HG02588 (cell line): ENCODE results near the gene BOD1.

ENCODE experiments used
- ATAC-seq: cut with Tn5 transposase; IDR thresholded peaks from one replicate; pipeline ENCODE4 v1.9.1; 2021; ENCODE audit warnings: mild to moderate bottlenecking, moderate library complexity; ENCODE audit not compliant: unreplicated experiment

Gene BOD1

GRCh38 chr5:173616577-173617118, at the start of gene BOD1:
Gene BOD1 (minus strand): TSS chr5:173616650. CDS start chr5:173616436, 214 bp downstream.
- peak; percentile 95 for ATAC-seq

- ATAC-seq: no peak
Observed at GRCh38 chr5:173665326-173665725, 48.9 kb upstream of the BOD1 start.

GRCh38 chr5:173664154-173664526, 47.7 kb upstream of the BOD1 start:
- no peak for ATAC-seq

GRCh38 chr5:173663352-173664153, 47.1 kb upstream of the BOD1 start:
- ATAC-seq: no peak

- ATAC-seq: no peak
Observed at GRCh38 chr5:173662581-173663351, 46.3 kb upstream of the BOD1 start.

GRCh38 chr5:173660481-173661280, 44.2 kb upstream of the BOD1 start:
- ATAC-seq: no peak

GRCh38 chr5:173659423-173659822, 43.0 kb upstream of the BOD1 start:
- no peak for ATAC-seq

- no peak for ATAC-seq
Observed at GRCh38 chr5:173657741-173658356, 41.4 kb upstream of the BOD1 start.

GRCh38 chr5:173655196-173655797, 38.8 kb upstream of the BOD1 start:
- ATAC-seq: no peak

GRCh38 chr5:173653822-173654523, 37.5 kb upstream of the BOD1 start:
- ATAC-seq: no peak

- ATAC-seq: no peak
Observed at GRCh38 chr5:173648308-173648866, 31.9 kb upstream of the BOD1 start.

GRCh38 chr5:173646692-173647091, 30.2 kb upstream of the BOD1 start:
- ATAC-seq: no peak

- no peak for ATAC-seq
Observed at GRCh38 chr5:173645890-173646574, 29.6 kb upstream of the BOD1 start.

GRCh38 chr5:173645437-173645807, 29.0 kb upstream of the BOD1 start:
- ATAC-seq: no peak

- ATAC-seq: no peak
Observed at GRCh38 chr5:173644673-173645436, 28.4 kb upstream of the BOD1 start.

- ATAC-seq: peak; percentile 83
Observed at GRCh38 chr5:173643964-173644363, 27.5 kb upstream of the BOD1 start.

GRCh38 chr5:173642895-173643481, 26.5 kb upstream of the BOD1 start:
- no peak for ATAC-seq
